Neural crest cell (in vitro differentiated cells): ENCODE data around the gene CDC42. TPM values are rescaled to one million over a fixed set of nuclear protein-coding genes. Genes with fewer than 3 reads are reported as not detected.

Source experiments
- DNase-seq: peaks from one replicate; pipeline ENCODE4 v3.0.0; 2021; ENCODE audit warnings: low read depth, mixed read lengths, low spot score
- H3K27ac Mint-ChIP-seq: one replicate; pipeline ENCODE4 v1.8.0; 2021; ENCODE audit warnings: mild to moderate bottlenecking, mixed read lengths; ENCODE audit not compliant: unreplicated experiment
- H3K27me3 Mint-ChIP-seq: 2 replicates; pipeline ENCODE4 v1.8.0; 2021; ENCODE audit warnings: low read depth, mild to moderate bottlenecking, mixed read lengths
- H3K36me3 Mint-ChIP-seq: 2 replicates; pipeline ENCODE4 v1.8.0; 2021; ENCODE audit warnings: low read depth, mild to moderate bottlenecking, mixed read lengths
- H3K4me1 Mint-ChIP-seq: 2 replicates; pipeline ENCODE4 v1.8.0; 2021; ENCODE audit warnings: mixed read lengths
- H3K4me3 Mint-ChIP-seq: one replicate; pipeline ENCODE4 v1.8.0; 2021; ENCODE audit warnings: mild to moderate bottlenecking, mixed read lengths
- H3K9me3 Mint-ChIP-seq: 2 replicates; pipeline ENCODE4 v1.8.0; 2021; ENCODE audit warnings: mixed read lengths
- total RNA-seq: library from RNA; stranded (reverse); gene quantifications from 2 replicates; pipeline ENCODE4 v1.2.1, GENCODE V29; 2021
- TF ChIP-seq, protein P1 (sequence below): fragments of 200-600 bp; sonication (generic); conservative IDR thresholded peaks from 2 replicates; pipeline ENCODE4 v1.5.0; 2021; ENCODE audit warnings: antibody characterized with exemption, mild to moderate bottlenecking

The CDC42 gene
- total RNA-seq, 1 donor from 2014 or later = 198 TPM

GRCh38 chr1:22117238-22117637 lies 64.7 kb downstream of the CDC42 start:
- H3K4me3 Mint-ChIP-seq = no peak overlapping the region
- peaks cover 3% of the 10 kb centered on the region for H3K36me3 Mint-ChIP-seq
- TF ChIP-seq, protein P1, sequence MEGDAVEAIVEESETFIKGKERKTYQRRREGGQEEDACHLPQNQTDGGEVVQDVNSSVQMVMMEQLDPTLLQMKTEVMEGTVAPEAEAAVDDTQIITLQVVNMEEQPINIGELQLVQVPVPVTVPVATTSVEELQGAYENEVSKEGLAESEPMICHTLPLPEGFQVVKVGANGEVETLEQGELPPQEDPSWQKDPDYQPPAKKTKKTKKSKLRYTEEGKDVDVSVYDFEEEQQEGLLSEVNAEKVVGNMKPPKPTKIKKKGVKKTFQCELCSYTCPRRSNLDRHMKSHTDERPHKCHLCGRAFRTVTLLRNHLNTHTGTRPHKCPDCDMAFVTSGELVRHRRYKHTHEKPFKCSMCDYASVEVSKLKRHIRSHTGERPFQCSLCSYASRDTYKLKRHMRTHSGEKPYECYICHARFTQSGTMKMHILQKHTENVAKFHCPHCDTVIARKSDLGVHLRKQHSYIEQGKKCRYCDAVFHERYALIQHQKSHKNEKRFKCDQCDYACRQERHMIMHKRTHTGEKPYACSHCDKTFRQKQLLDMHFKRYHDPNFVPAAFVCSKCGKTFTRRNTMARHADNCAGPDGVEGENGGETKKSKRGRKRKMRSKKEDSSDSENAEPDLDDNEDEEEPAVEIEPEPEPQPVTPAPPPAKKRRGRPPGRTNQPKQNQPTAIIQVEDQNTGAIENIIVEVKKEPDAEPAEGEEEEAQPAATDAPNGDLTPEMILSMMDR = no peak
- no peaks in the 10 kb centered on the region for H3K27me3 Mint-ChIP-seq
- no peak overlapping the region for H3K27ac Mint-ChIP-seq
- H3K4me1 Mint-ChIP-seq = peaks cover 43% of the 10 kb centered on the region
- H3K9me3 Mint-ChIP-seq = no peaks in the 10 kb centered on the region
- no peak for DNase-seq

- H3K4me3 Mint-ChIP-seq = no peak overlapping the region
- H3K27ac Mint-ChIP-seq = no peak overlapping the region
- no peaks in the 10 kb centered on the region for H3K9me3 Mint-ChIP-seq
These were observed 65.3 kb downstream of the CDC42 start for GRCh38 chr1:22117851-22118250.

DNA sequence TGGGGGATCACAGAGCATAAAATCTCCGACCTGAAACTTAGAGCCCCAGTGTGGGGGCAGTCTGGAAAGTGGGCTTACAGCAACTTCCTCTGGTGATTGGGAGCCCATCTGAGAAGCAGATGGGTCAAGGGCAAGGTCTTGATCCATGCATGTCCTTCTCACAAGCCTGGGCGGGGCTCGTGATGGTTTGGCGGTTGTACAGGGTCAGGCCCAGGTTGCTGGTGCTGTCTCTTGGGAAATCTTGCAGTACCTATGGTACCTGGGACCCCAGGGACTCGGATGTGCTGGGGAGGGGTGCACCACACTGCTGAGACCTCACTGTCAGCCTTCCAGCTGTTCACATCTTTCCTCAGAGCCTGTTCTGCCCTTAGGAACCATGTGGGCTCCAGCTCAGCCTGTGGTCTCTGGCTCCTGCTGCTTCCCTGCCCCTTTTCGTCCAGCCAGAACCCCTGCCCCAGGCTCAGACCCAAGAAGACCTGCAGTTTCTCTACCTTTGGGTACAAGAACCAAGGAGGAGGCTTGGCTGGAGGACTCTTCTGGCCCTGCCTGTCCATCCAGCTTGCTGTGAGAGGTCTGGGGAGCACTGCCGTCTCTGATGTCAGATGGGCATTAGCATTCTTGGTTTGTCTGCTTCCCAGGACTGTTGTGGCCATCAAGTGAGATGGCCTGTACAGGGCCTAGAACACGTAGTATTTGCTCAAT lies 65.9 kb downstream of the CDC42 start:
- peaks cover 50% of the 10 kb centered on the region for H3K4me1 Mint-ChIP-seq
- no peak overlapping the region for H3K27ac Mint-ChIP-seq

More at GRCh38 chr1:22117851-22118250, 65.3 kb downstream of the CDC42 start:
- Mint-ChIP-seq H3K4me1 (peaks cover 50% of the 10 kb centered on the region), H3K27me3 (no peaks in the 10 kb centered on the region), H3K36me3 (peaks cover 3% of the 10 kb centered on the region)
- no peak for DNase-seq
- TF ChIP-seq, protein P1 = no peak

GRCh38 chr1:22119626-22120468 lies 67.3 kb downstream of the CDC42 start:
- Mint-ChIP-seq H3K4me3 (no peak overlapping the region), H3K27me3 (no peaks in the 10 kb centered on the region), H3K9me3 (no peaks in the 10 kb centered on the region), H3K4me1 (peaks cover 48% of the 10 kb centered on the region), H3K36me3 (no peaks in the 10 kb centered on the region), H3K27ac (no peak overlapping the region)
- no peak for DNase-seq
- TF ChIP-seq, protein P1 = no peak

More for the DNA sequence above, 65.9 kb downstream of the CDC42 start:
- no peak for DNase-seq
- Mint-ChIP-seq H3K4me3 (no peak overlapping the region), H3K27me3 (no peaks in the 10 kb centered on the region), H3K9me3 (no peaks in the 10 kb centered on the region), H3K36me3 (no peaks in the 10 kb centered on the region)
- TF ChIP-seq, protein P1 = no peak

DNA sequence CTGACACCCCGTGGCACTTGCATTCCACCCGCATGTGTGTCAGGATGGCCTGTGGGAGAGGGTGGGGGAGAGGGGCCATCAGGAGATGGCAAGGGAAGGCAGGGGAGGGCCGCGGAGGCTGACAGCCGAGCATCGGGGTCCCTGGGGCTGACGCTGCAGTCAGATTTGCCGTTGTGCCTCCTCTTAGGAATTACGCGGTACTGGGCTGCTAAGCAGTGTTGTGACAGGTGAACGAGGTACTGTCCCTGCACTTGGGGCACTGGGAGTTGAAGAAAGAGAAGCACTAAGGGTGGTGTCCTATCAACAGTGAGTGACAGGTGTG lies 67.9 kb downstream of the CDC42 start:
- H3K4me1 Mint-ChIP-seq = peaks cover 42% of the 10 kb centered on the region
- no peak overlapping the region for H3K27ac Mint-ChIP-seq
- TF ChIP-seq, protein P1 = no peak
- no peaks in the 10 kb centered on the region for H3K27me3 Mint-ChIP-seq
- DNase-seq = no peak
- H3K36me3 Mint-ChIP-seq = no peaks in the 10 kb centered on the region
- H3K9me3 Mint-ChIP-seq = no peaks in the 10 kb centered on the region
- no peak overlapping the region for H3K4me3 Mint-ChIP-seq
